Effector memory CD4-positive, alpha-beta T cell (primary cell): ENCODE measurements around the gene LRRTM4.

Experiments
- DNase-seq, 3 donors: peaks; one replicate each; pipeline ENCODE4 v3.0.0-alpha.2; 2020
- H3K27ac ChIP-seq: 2 replicates; pipeline ENCODE4 v1.7.0; 2013; ENCODE audit warnings: mild to moderate bottlenecking, low read length, moderate library complexity; ENCODE audit not compliant: insufficient read depth, poor library complexity, severe bottlenecking
- H3K27me3 ChIP-seq: replicated peaks from 2 replicates; pipeline ENCODE4 v1.7.0; 2013; ENCODE audit warnings: mild to moderate bottlenecking, low read length; ENCODE audit not compliant: insufficient read depth, control insufficient read depth, poor library complexity, severe bottlenecking
- H3K36me3 ChIP-seq: 2 replicates; pipeline ENCODE4 v1.7.0; 2013; ENCODE audit warnings: mild to moderate bottlenecking, low read length, moderate library complexity; ENCODE audit not compliant: control insufficient read depth, insufficient read depth
- H3K4me1 ChIP-seq: 2 replicates; pipeline ENCODE4 v1.7.0; 2013; ENCODE audit warnings: low read length, mild to moderate bottlenecking; ENCODE audit not compliant: control insufficient read depth, insufficient read depth, poor library complexity, severe bottlenecking
- H3K4me3 ChIP-seq: 2 replicates; pipeline ENCODE4 v1.7.0; 2013; ENCODE audit warnings: low read length, low read depth, mild to moderate bottlenecking; ENCODE audit not compliant: insufficient read depth, poor library complexity, severe bottlenecking
- H3K9me3 ChIP-seq: 2 replicates; pipeline ENCODE4 v1.7.0; 2013; ENCODE audit warnings: mild to moderate bottlenecking, low read length, moderate library complexity; ENCODE audit not compliant: control insufficient read depth

Gene LRRTM4

GRCh38 chr2:77348821-77349220, 173.4 kb downstream of the LRRTM4 start:
- DNase-seq = no peak
- Histone ChIP-seq H3K4me3 (no peak overlapping the region), H3K4me1 (no peaks in the 10 kb centered on the region), H3K27me3 (no peaks in the 10 kb centered on the region), H3K9me3 (no peaks in the 10 kb centered on the region), H3K27ac (no peak overlapping the region), H3K36me3 (no peaks in the 10 kb centered on the region)

DNA sequence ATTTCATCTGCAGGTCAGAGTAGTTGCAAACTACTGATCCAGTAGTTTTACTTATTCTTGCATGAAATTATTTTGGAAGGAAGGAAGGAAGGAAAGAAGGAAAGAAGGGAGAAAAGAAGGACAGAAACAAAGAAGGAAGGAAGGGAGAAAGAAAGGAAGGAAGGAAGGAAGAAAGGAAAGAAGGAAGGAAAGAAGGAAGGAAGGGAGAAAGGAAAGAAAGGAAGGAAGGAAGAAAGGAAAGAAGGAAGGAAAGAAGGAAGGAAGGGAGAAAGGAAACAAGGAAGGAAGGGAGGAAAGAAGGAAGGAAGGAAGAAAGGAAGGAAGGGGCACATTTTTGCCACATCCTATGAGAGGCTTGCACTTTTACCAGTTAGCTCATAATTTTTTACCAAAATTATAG, 186.2 kb downstream of the LRRTM4 start:
- no peak for DNase-seq
- peaks cover 4% of the 10 kb centered on the region for H3K9me3 ChIP-seq
- H3K4me1 ChIP-seq = no peaks in the 10 kb centered on the region
- no peaks in the 10 kb centered on the region for H3K27me3 ChIP-seq
- H3K4me3 ChIP-seq = no peak overlapping the region
- H3K36me3 ChIP-seq = no peaks in the 10 kb centered on the region
- H3K27ac ChIP-seq = no peak overlapping the region

GRCh38 chr2:77328134-77328931, 193.8 kb downstream of the LRRTM4 start:
- DNase-seq = no peak
- H3K4me3 ChIP-seq = no peak overlapping the region
- H3K27me3 ChIP-seq = no peaks in the 10 kb centered on the region
- no peaks in the 10 kb centered on the region for H3K9me3 ChIP-seq
- no peaks in the 10 kb centered on the region for H3K4me1 ChIP-seq
- H3K27ac ChIP-seq = no peak overlapping the region
- no peaks in the 10 kb centered on the region for H3K36me3 ChIP-seq

GRCh38 chr2:77325395-77325794, 196.8 kb downstream of the LRRTM4 start:
- no peak overlapping the region for H3K4me3 ChIP-seq
- no peak for DNase-seq
- H3K36me3 ChIP-seq = no peaks in the 10 kb centered on the region
- H3K27ac ChIP-seq = no peak overlapping the region
- H3K9me3 ChIP-seq = no peaks in the 10 kb centered on the region
- no peaks in the 10 kb centered on the region for H3K27me3 ChIP-seq
- no peaks in the 10 kb centered on the region for H3K4me1 ChIP-seq

DNA sequence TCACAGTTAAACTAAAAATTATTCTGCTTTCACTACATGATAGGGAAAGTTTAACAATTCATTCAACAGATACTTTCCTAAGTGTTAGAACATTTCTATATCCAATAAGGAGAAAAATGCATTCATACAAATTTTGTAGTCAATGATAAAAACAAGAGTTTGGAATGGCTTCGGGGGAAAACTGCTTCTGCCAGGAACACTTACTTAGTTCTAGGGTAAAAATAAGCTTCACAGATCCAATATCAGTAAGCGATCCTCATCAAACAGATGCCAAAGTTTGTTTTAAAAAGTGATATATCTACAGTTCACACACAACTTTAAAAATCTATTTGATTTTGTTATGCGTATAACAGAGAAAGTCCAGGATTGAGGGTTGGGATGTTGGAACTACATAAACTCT, 199.7 kb downstream of the LRRTM4 start:
- no peak overlapping the region for H3K27ac ChIP-seq
- no peaks in the 10 kb centered on the region for H3K4me1 ChIP-seq
- DNase-seq = no peak

DNA sequence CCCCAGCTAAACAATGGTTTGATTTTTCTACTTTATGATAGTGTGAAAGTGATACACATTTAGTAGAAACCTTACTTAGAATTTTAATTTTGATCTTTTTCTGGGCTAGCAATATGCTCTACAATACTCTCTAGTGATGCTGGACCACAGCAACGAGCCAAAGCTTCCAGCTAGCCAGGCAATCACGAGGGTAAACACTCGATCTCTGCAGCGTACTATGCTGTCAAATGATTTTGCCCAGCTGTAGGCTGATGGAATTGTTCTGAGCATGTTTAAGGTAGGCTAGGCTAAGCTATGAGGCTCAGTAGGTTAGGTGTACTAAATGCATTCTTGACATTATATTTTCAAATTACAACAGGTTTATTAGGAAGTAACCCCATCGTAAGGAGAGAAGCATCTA, 207.5 kb downstream of the LRRTM4 start:
- no peaks in the 10 kb centered on the region for H3K9me3 ChIP-seq
- no peaks in the 10 kb centered on the region for H3K27me3 ChIP-seq
- no peaks in the 10 kb centered on the region for H3K4me1 ChIP-seq
- H3K36me3 ChIP-seq = no peaks in the 10 kb centered on the region
- no peak overlapping the region for H3K4me3 ChIP-seq
- no peak overlapping the region for H3K27ac ChIP-seq
- no peak for DNase-seq

More for the DNA sequence above, 199.7 kb downstream of the LRRTM4 start:
- H3K4me3 ChIP-seq = no peak overlapping the region
- no peaks in the 10 kb centered on the region for H3K36me3 ChIP-seq
- H3K27me3 ChIP-seq = no peaks in the 10 kb centered on the region
- H3K9me3 ChIP-seq = no peaks in the 10 kb centered on the region

DNA sequence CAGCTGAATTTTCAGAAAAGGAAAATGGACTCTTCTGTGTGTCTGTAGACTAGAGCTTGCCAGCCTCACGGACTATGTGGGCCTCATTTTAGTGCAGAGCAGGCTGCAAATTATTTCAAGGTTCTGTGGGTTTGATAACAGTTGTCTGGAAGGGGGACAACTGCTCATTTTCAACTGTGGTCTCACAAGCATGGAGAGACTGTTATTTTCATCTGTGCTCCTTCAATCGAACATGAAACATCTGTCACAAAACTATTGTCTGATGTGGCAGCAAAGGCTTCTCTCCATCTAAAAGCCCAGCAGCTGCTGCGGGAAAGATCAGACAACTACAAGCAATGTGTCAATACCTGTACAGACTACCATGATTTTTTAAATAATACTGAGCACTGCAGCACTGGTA, 211.8 kb downstream of the LRRTM4 start:
- Histone ChIP-seq H3K27me3 (no peaks in the 10 kb centered on the region), H3K27ac (no peak overlapping the region), H3K36me3 (no peaks in the 10 kb centered on the region), H3K4me1 (no peaks in the 10 kb centered on the region), H3K9me3 (no peaks in the 10 kb centered on the region), H3K4me3 (no peak overlapping the region)
- DNase-seq = no peak

- Histone ChIP-seq H3K4me1 (no peaks in the 10 kb centered on the region), H3K27me3 (no peaks in the 10 kb centered on the region), H3K27ac (no peak overlapping the region), H3K36me3 (no peaks in the 10 kb centered on the region), H3K4me3 (no peak overlapping the region), H3K9me3 (no peaks in the 10 kb centered on the region)
- no peak for DNase-seq
Observed at GRCh38 chr2:77309725-77310124, 212.5 kb downstream of the LRRTM4 start.

DNA sequence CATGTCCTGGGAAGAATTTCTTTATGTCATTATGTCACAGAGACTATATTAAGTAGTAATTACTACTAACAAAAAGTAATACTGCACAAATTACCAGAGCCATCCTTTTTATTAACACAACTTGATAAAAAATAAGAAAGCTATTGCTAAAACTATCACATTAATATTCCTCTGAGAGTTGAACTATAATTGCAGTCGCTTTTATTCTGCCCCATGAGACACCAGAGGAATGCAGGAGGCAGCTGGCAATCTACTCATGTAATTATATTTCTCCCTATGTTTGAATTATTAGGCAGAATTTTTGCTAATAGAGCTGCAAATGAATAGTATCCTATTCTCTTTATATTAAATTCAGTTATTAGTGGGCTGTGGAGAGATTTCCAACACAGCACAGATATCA, 220.7 kb downstream of the LRRTM4 start:
- Histone ChIP-seq H3K27me3 (no peaks in the 10 kb centered on the region), H3K9me3 (no peaks in the 10 kb centered on the region), H3K4me3 (no peak overlapping the region), H3K4me1 (no peaks in the 10 kb centered on the region), H3K27ac (no peak overlapping the region), H3K36me3 (no peaks in the 10 kb centered on the region)
- no peak for DNase-seq

DNA sequence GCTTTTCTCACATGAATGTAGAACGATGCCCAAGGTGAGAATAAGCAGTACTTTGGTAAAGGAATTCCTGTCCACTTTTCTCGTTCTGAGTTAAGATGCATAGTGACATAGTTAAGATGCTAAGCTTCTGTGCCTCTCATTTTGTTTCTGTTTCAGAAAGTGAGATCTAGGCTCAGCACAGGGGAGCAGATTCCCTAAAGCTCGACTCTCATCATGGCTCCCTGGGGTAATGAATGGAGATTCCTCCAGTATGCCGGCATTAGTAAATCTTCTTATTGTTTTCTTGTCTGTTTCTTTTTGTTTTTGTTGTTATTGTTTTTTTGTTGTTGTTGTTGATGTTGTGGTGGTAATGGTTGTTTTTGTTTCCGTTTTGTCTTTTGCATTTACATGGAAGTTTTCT, 225.4 kb downstream of the LRRTM4 start:
- DNase-seq = no peak
- Histone ChIP-seq H3K4me3 (no peak overlapping the region), H3K4me1 (no peaks in the 10 kb centered on the region), H3K9me3 (no peaks in the 10 kb centered on the region), H3K27me3 (no peaks in the 10 kb centered on the region), H3K36me3 (no peaks in the 10 kb centered on the region), H3K27ac (no peak overlapping the region)
